Hippocampal formation (tissue), 2 donors: ENCODE measurements around the gene CENPO.

Experiments
- DNase-seq, 2 donors: peaks; one replicate each; lab custom pipeline; 2025; lab: John Stamatoyannopoulos, UW

CENPO gene

DNA sequence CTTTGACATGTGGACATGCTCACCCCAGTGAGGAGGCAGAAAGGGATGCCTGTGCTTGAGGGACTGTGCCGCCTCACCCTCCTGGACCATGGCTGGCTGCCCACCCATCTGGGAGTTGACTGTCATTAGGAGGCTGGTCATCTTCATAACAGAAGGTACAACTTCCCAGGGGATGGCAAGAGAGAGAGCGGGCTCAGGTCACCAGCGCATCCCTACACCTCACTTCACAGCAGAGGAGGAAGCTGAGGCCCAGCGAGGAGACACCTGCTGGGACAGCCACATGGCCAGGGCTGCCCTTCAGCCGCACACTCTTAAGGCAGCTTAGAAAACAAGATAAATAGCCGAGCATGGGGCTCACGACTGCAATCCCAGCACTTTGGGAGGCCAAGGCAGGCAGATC is 67.4 kb downstream of the CENPO start:
- DNase-seq, result no peak

DNA sequence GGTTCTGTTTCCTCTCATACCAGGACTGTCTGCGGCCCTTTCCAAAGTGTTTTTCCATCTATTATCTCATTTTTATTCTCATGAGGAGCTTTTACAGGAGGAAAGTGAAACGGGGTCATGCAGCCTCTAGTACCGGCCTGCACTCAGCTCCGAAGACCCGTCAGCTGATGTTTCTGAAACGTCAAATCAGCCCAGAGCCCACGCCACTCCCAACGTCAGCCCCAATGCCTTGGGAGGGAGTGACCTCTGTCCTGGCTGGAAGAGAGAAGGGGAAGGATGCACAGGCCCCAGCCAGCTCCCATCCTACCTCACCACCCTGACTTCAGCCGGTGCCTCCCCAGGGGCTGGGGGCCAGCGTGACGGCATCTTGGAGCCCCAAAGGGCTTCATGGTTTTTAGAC is 68.3 kb downstream of the CENPO start:
- no peak for DNase-seq

DNA sequence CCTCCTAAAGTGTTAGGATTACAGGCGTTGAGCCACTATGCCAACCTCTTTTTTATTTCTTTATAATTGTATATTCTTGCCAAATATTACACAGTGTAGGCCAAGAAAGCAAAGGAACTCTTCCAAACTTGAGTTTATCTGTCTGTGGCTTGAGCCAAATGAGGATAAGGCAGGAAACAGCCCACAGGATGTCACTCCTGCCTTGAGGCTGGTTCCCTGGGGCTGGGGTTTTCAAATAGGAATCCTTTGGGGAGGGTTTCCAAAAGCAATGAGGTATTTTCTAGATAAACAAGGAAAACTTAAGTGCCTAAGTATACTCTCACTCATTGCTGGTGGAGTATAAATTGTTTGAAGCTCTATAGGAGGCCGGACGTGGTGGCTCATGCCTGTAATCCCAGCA is 70.4 kb downstream of the CENPO start:
- no peak for DNase-seq

DNA sequence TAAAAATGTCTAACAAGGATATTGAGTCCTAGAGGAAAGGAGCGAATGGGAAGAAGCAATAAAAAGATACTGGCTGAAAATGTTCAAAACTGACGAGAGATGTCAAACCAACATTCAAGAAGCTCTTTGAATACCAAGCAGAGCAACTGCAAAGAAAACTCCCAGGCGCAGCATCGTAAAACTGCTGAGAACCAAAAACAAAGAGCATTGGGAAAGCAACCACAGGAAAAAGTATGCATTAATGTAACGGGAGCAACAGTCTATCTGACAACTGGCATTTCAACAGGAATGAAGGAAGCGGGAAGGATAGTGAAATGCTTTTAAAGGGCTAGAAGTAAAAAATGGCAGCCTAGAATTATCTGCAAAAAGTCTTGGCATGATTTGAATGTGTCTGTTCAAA is 73.7 kb downstream of the CENPO start:
- no peak for DNase-seq

DNA sequence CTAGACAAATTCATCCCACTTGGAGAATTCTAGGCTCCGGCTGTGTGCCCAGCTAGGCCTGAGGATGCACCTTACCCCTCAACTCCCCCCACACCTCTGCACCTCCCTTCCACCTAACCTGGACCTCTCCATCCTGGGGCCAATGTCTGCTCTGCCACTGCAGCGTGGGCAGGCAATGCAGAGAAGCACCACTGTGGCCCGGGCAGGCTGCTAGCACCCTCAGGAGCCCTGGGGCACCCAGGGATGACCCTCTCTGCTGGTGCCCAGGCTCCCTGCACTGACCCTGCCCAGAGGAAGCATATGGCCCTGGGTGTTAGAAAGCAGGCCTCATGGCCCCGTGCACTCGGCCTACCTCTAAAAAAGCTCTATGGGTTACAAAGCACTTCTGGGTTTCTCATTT is 77.2 kb downstream of the CENPO start:
- DNase-seq, result no peak

DNA sequence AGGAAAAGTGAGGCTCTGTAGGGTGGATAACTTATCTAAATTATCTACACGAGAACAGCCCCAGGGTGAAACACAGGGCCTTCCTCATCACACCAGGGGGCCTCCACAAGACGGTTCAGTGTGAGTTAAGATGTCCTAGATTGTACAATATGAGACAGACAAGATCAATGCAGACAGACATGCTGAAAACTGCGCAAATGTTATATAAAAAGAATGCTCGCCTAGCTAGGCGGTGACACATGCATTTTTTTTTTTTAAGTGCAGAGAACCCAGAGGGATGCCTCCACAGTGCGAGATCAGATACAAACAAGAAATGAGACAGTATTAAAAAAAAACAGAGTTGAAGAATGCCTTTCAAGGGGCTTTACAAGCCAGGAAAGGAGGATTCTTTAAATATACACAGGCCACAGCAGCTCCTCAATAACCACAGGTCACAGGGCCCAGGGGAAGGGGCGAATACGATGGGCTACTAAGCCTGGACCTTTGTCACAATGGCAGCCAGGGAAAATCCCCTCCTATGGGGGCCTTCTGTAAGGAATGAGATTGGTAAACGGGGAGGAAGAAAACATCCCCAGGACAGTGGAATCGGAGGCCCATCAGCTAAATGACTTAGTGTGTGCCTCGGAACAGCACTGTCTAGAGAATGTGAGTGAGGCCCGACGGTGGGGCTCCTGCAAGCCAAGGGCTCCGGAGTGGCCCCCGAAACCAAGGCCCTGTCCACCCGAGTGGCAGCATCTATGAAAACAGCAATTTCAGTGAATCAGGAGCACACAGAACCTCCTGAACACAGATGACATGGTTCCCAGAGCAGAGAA is 77.9 kb downstream of the CENPO start:
- DNase-seq, result no peak

DNA sequence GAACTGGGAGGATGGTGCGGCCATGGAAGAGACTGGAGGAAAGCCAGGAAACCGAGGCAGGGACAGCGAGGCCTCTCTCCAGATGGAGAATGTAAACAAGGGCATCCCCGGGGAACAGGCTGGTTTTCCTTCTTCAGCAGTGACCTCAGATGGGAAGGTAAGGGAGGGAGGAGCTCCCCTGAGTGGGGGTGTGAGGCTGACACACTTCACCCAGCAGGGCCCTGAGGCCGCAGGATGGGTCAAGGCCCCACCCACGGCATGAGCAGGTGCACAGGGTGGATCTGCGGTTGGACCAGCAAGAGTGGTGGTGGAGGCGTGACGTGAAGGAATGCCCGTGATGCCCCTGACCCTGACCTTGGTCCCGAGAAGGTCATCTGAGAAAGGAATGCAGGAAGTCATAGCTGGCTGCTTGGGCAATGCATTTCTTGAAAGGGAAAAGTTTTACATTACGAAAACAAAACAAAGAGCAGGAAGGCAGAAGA is 78.7 kb downstream of the CENPO start:
- DNase-seq, result no peak
